ENCODE measurements around the gene EGFLAM. TPM values are rescaled to one million over a fixed set of nuclear protein-coding genes. Genes with fewer than 3 reads are reported as not detected.

Gene EGFLAM
- polyA plus RNA-seq, 1 donor from 2014 or later, result not detected

DNA sequence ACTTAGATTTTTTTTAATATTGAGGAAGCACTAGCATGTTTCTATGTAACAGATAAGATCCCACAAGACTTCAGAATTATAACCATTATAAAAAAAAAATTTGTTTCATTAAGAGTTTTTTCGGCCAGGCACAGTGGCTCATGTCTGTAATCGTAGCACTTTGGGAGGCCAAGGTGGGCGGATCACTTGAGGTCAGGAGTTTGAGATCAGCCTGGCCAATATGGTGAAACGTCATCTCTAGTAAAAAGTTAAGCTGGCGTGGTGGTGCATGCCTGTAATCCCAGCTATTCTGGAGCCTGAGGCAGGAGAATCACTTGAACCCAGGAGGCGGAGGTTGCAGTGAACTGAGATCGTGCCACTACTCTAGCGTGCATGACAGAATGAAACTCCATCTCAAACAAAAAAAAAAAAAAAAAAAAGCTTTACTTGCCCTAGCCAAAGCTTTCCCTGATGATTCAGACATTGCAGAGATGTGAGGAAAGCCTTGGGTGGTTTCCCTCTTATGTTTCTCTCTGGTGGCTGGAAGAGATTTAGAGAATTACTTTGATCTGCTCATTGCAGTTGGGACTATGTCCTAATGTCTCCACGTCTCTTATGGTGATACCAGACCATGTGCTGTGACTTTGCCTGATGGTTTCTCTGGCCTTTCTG lies 65.4 kb downstream of the EGFLAM start:
- Histone ChIP-seq H3K79me2 (replicated peaks; ENCODE audit: insufficient read depth, low read length) (no peaks in the 10 kb centered on the region), H3K9me3 (ENCODE audit: low read length) (no peaks in the 10 kb centered on the region), H3K36me3 (ENCODE audit: insufficient read depth, low read length) (no peaks in the 10 kb centered on the region)

DNA sequence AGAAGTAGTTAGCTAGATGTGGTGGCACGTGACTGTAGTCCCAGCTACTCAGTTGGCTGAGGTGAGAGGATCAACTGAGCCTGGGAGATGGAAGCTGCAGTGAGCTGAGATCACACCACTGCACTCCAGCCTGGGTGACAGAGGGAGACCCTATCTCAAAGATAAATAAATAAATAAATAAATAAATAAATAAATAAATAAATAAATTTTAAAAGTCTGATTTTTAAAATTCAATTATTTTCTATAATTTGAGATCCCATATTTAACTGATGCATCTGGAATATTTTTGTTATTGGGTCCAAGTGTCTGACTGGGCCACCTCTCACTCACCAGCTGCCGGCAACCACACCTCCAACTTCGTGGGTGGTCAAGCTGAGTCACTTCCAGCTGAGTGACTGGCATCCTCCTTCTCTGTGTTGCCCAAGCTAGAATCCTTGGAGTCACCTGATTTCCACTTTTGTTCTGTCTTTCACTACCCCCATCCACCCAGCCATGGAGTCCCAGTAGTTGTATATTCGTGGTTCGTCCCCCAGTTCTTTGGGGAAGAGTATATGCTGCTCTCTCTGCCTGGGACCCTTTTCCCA lies 70.9 kb downstream of the EGFLAM start:
- Histone ChIP-seq H3K4me2 (ENCODE audit: low read length) (no peak overlapping the region), H4K20me1 (ENCODE audit: insufficient read depth) (no peaks in the 10 kb centered on the region), H3K36me3 (ENCODE audit: insufficient read depth, low read length) (no peaks in the 10 kb centered on the region), H3K9me3 (ENCODE audit: low read length) (no peaks in the 10 kb centered on the region), H2AFZ (ENCODE audit: low read depth, low read length) (no peak overlapping the region), H3K79me2 (replicated peaks; ENCODE audit: insufficient read depth, low read length) (no peaks in the 10 kb centered on the region), H3K27ac (ENCODE audit: low read length) (no peak overlapping the region), H3K4me3 (ENCODE audit: low read length) (no peak overlapping the region), H3F3A (ENCODE audit: insufficient read depth, low read length, poor library complexity, severe bottlenecking) (no peaks in the 10 kb centered on the region), H3K9ac (ENCODE audit: low read length) (no peak overlapping the region), H3K9me2 (ENCODE audit: insufficient read depth, low read length) (no peaks in the 10 kb centered on the region), H3K27me3 (ENCODE audit: insufficient read depth, low read depth, low read length) (no peaks in the 10 kb centered on the region)
- no peak for TF ChIP-seq MXI1 (conservative IDR thresholded peaks at IDR 0.05; ENCODE audit: poor library complexity, severe bottlenecking)
- no peak for TF ChIP-seq SMC3 (conservative IDR thresholded peaks at IDR 0.05; ENCODE audit: poor library complexity)
- TF ChIP-seq EZH2 (IDR thresholded peaks at IDR 0.05; ENCODE audit: borderline replicate concordance, insufficient read depth, low read length, poor library complexity, severe bottlenecking), result no peak
- TF ChIP-seq TAF1 (IDR thresholded peaks at IDR 0.05; ENCODE audit: low read depth), result no peak
- TF ChIP-seq CTCF (IDR thresholded peaks at IDR 0.05; ENCODE audit: poor library complexity, severe bottlenecking), result no peak
- no peak for TF ChIP-seq RAD21 (conservative IDR thresholded peaks at IDR 0.05)

More for the DNA sequence above, 65.4 kb downstream of the EGFLAM start:
- H3K27ac ChIP-seq (ENCODE audit: low read length), result no peak overlapping the region
- H2AFZ ChIP-seq (ENCODE audit: low read depth, low read length), result no peak overlapping the region
- no peak overlapping the region for H3K9ac ChIP-seq (ENCODE audit: low read length)
- no peaks in the 10 kb centered on the region for H4K20me1 ChIP-seq (ENCODE audit: insufficient read depth)
- TF ChIP-seq POLR2AphosphoS5 (IDR thresholded peaks at IDR 0.05) (no peak), TAF1 (IDR thresholded peaks at IDR 0.05; ENCODE audit: low read depth) (no peak), CTCF (IDR thresholded peaks at IDR 0.05; ENCODE audit: poor library complexity, severe bottlenecking) (no peak), EZH2 (IDR thresholded peaks at IDR 0.05; ENCODE audit: borderline replicate concordance, insufficient read depth, low read length, poor library complexity, severe bottlenecking) (no peak), MXI1 (conservative IDR thresholded peaks at IDR 0.05; ENCODE audit: poor library complexity, severe bottlenecking) (no peak), RAD21 (conservative IDR thresholded peaks at IDR 0.05) (no peak), EP300 (conservative IDR thresholded peaks at IDR 0.05; ENCODE audit: poor library complexity, severe bottlenecking) (no peak)
- H3K4me3 ChIP-seq (ENCODE audit: low read length), result no peak overlapping the region
- no peaks in the 10 kb centered on the region for H3K9me2 ChIP-seq (ENCODE audit: insufficient read depth, low read length)
- H3K27me3 ChIP-seq (ENCODE audit: insufficient read depth, low read depth, low read length), result no peaks in the 10 kb centered on the region
- no peaks in the 10 kb centered on the region for H3F3A ChIP-seq (ENCODE audit: insufficient read depth, low read length, poor library complexity, severe bottlenecking)
- H3K4me2 ChIP-seq (ENCODE audit: low read length), result no peak overlapping the region

All from neural cell (in vitro differentiated cells).